ENCODE measurements around the gene ZNF219.

- TF ChIP-seq CTCF (IDR thresholded peaks at IDR 0.05 in 8 of 11, conservative IDR thresholded peaks at IDR 0.05 in 3 of 11) (no peak), POLR2AphosphoS5 (IDR thresholded peaks at IDR 0.05) (no peak), POLR2A (IDR thresholded peaks at IDR 0.05) (no peak)
Measured at GRCh38 chr14:21100931-21101330, 2.5 kb upstream of the ZNF219 start, which contains the start of gene TMEM253.
